Heart left ventricle (tissue), 13 donors: ENCODE measurements around the gene FSTL4.

Source experiments
- CTCF ChIP-seq, 12 donors: fragments of 200-600 bp; sonication (generic) in 4 of 12; IDR thresholded peaks; one replicate each; pipeline versions ENCODE4 v1.5.0 to v1.8.0; 2018 to 2022; ENCODE audit warnings: antibody characterized with exemption in 12 of 12, mild to moderate bottlenecking in 5 of 12
- POLR2A ChIP-seq, 2 donors: fragments of 450-650 bp; IDR thresholded peaks; one replicate each; pipeline ENCODE4 v1.6.1; 2017; ENCODE audit warnings: antibody characterized with exemption in 2 of 2, mild to moderate bottlenecking in 2 of 2, moderate library complexity in 2 of 2
- donor health status: ischemic (EF 13 %, LVEDD 7.1; RV severe dilation, severe dysfunction).
- donor health status: DM: no; HTN: yes; CAD: no.
- donor health status: DM: no; HTN: no; CAD: no.
- donor health status: ischemic (EF 25% LVEDD 6.9; RV normal size, moderate dysfunction).
- donor health status: ischemic (EF 25% LVEDD 5.7; RV mildly dilated, moderate dysfunction).
- donor health status: ischemic (EF 35%, LVEDD 5.7; RV mildly dilated, moderate dysfunction).
- donor health status: nonischemic (EF 11% LVEDD 7.7; RV severe dilation, severe dysfunction).
- donor health status: DM: yes; HTN: yes; CAD: no.
- donor health status: PGD.
- donor health status: ischemic (EF 29% LVEDD 5.4; RV normal size, mild dysfunction).
- donor health status: nonischemic (EF 23%, LVEDD 6.1; RV moderate dilation, normal function).

DNA sequence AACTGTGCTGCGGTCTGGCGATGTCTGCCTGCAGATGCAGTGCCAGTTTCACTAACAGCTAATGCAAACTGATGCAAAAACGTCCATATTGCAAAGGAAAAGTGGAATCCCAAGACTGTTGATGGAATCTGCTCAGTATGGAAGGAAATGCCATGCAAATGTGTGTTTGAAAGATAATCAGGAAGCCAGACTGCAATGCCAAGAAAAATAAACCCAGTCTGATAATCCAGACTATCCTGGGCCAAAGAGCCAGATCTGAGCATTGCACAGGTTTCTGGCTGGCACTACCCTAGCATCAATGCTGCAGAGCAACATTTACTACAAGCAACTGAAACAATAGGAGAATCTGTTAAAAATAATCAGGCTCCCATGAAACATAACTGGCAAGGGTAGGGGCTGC is 130.3 kb downstream of the FSTL4 start:
- no peak for TF ChIP-seq CTCF (IDR thresholded peaks at IDR 0.05)
- no peak for TF ChIP-seq POLR2A (IDR thresholded peaks at IDR 0.05)
